Measurements from ENCODE around the gene DLGAP1.
A peak's percentile ranks its signal among the peaks of the same experiment; 100 is the strongest.

DLGAP1 gene

GRCh38 chr18:3598581-3598980 is 856.5 kb downstream of the DLGAP1 start:
- Histone ChIP-seq H3K79me2 (ENCODE audit: control insufficient read depth, insufficient read depth, low read length, unreplicated experiment) (peaks cover 24% of the 10 kb centered on the region), H3K36me3 (ENCODE audit: insufficient read depth, low read length) (peaks cover 8% of the 10 kb centered on the region; the same call in 1 of the 2 replicates), H3K4me3 (ENCODE audit: low read depth, low read length) (no peak overlapping the region), H3K4me1 (ENCODE audit: control insufficient read depth, insufficient read depth, low read length, unreplicated experiment) (peaks cover 44% of the 10 kb centered on the region), H3K27ac (ENCODE audit: low read depth, low read length) (no peak overlapping the region), H3K27me3 (ENCODE audit: insufficient read depth, low read length) (no peaks in the 10 kb centered on the region), H2AFZ (ENCODE audit: low read length, unreplicated experiment) (no peak overlapping the region)

DNA sequence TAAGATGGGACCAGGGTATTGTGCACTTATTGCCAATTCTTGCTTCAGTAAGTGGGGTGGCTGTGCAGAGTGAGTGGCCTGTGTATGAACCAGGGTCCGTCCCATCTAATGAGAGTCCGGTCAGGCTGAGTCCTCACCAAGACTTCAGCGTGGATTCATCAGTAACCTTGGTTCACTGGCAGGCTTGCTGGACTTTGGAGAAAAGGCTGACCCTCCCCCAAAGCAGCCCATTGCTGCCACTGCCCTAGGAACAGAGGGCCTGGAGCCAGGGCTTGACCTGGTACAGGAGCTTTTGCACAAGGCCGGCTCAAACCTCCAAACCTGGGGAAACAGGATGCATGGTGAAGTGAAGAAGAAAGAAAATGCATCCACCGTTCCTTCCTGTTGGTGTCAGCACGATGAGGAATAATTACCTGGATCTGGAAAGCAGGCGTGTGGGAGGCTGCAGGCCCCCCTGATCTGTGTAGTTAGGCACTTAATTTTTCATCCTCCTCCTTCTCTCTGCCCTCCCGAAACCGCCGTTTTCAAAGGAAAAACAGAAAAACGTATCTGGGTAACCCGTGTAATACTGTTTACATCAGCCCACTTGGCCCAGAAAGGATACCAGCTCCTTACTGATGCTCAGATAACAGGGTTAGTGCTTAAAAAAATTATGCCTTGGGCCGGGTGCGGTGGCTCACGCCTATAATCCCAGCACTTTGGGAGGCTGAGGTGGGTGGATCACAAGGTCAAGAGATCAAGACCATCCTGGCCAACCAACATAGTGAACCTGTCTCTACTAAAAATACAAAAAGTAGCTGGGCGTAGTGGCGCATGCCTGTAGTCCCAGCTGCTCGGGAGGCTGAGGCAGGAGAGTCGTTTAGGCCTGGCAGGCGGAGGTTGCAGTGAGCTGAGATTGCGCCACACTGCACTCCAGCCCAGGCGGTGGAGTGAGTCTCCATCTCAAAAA is 857.4 kb downstream of the DLGAP1 start:
- H2AFZ ChIP-seq (ENCODE audit: low read length, unreplicated experiment), result no peak overlapping the region
- peaks cover 8% of the 10 kb centered on the region; the same call in 1 of the 2 replicates for H3K36me3 ChIP-seq (ENCODE audit: insufficient read depth, low read length)
- peak overlapping the region; percentile 97; the same call in 1 of the 2 replicates for H3K27ac ChIP-seq (ENCODE audit: low read depth, low read length)
- H3K4me3 ChIP-seq (ENCODE audit: low read depth, low read length), result no peak overlapping the region; the same call in 1 of the 2 replicates
- H3K27me3 ChIP-seq (ENCODE audit: insufficient read depth, low read length), result no peaks in the 10 kb centered on the region
- peaks cover 24% of the 10 kb centered on the region for H3K79me2 ChIP-seq (ENCODE audit: control insufficient read depth, insufficient read depth, low read length, unreplicated experiment)
- peaks cover 48% of the 10 kb centered on the region for H3K4me1 ChIP-seq (ENCODE audit: control insufficient read depth, insufficient read depth, low read length, unreplicated experiment)

GRCh38 chr18:3596637-3597384 is 858.3 kb downstream of the DLGAP1 start:
- Histone ChIP-seq H3K27me3 (ENCODE audit: insufficient read depth, low read length) (no peaks in the 10 kb centered on the region), H3K4me1 (ENCODE audit: control insufficient read depth, insufficient read depth, low read length, unreplicated experiment) (peaks cover 42% of the 10 kb centered on the region), H3K27ac (ENCODE audit: low read depth, low read length) (peak overlapping the region; percentile 97), H2AFZ (ENCODE audit: low read length, unreplicated experiment) (no peak overlapping the region), H3K36me3 (ENCODE audit: insufficient read depth, low read length) (peaks cover 8% of the 10 kb centered on the region; the same call in 1 of the 2 replicates), H3K79me2 (ENCODE audit: control insufficient read depth, insufficient read depth, low read length, unreplicated experiment) (peaks cover 24% of the 10 kb centered on the region), H3K4me3 (ENCODE audit: low read depth, low read length) (peak overlapping the region; percentile 80)

- Histone ChIP-seq H3K36me3 (ENCODE audit: insufficient read depth, low read length) (peaks cover 8% of the 10 kb centered on the region; the same call in 1 of the 2 replicates), H3K4me1 (ENCODE audit: control insufficient read depth, insufficient read depth, low read length, unreplicated experiment) (peaks cover 42% of the 10 kb centered on the region), H3K4me3 (ENCODE audit: low read depth, low read length) (peak overlapping the region; percentile 80), H3K27ac (ENCODE audit: low read depth, low read length) (peak overlapping the region; percentile 97), H3K79me2 (ENCODE audit: control insufficient read depth, insufficient read depth, low read length, unreplicated experiment) (peaks cover 24% of the 10 kb centered on the region), H3K27me3 (ENCODE audit: insufficient read depth, low read length) (no peaks in the 10 kb centered on the region), H2AFZ (ENCODE audit: low read length, unreplicated experiment) (no peak overlapping the region)
These were observed 858.8 kb downstream of the DLGAP1 start for GRCh38 chr18:3596324-3596636.

GRCh38 chr18:3595369-3596273 is 859.5 kb downstream of the DLGAP1 start:
- no peak overlapping the region for H2AFZ ChIP-seq (ENCODE audit: low read length, unreplicated experiment)
- peaks cover 24% of the 10 kb centered on the region for H3K79me2 ChIP-seq (ENCODE audit: control insufficient read depth, insufficient read depth, low read length, unreplicated experiment)
- H3K27ac ChIP-seq (ENCODE audit: low read depth, low read length), result peak overlapping the region; percentile 97
- H3K27me3 ChIP-seq (ENCODE audit: insufficient read depth, low read length), result no peaks in the 10 kb centered on the region
- peaks cover 8% of the 10 kb centered on the region; the same call in 1 of the 2 replicates for H3K36me3 ChIP-seq (ENCODE audit: insufficient read depth, low read length)
- H3K4me3 ChIP-seq (ENCODE audit: low read depth, low read length), result peak overlapping the region; percentile 80
- peaks cover 42% of the 10 kb centered on the region for H3K4me1 ChIP-seq (ENCODE audit: control insufficient read depth, insufficient read depth, low read length, unreplicated experiment)

DNA sequence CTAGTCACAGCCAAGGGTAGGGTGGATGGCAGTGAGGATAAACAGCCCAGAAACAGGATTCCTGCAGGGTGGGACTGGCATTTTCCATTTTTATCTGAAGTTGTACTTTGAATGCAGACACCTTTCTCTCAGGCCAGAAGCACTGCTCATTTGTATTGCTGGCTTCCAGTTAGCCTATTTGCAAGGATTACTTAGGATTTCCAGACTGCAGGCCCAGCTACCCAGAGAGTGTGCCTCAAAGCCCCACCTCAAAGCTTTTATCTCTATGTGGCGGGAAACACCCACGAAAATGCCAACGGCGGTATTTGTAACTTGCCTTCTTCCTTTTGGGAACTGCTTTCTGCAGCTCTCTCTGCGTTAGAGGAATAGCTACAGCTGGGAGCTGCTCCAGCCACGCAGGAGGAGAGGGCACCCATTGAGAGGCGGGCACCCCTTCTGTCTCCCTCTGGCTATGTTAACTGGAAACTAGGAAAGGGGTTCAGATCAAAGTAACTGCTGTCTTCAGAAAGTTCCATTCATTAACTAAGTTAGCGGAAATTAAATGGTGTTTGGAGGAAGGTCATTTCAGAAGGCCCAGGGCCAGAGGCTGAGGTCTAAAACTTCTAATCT is 860.2 kb downstream of the DLGAP1 start:
- H3K36me3 ChIP-seq (ENCODE audit: insufficient read depth, low read length), result peaks cover 8% of the 10 kb centered on the region; the same call in 1 of the 2 replicates
- no peak overlapping the region for H2AFZ ChIP-seq (ENCODE audit: low read length, unreplicated experiment)

DNA sequence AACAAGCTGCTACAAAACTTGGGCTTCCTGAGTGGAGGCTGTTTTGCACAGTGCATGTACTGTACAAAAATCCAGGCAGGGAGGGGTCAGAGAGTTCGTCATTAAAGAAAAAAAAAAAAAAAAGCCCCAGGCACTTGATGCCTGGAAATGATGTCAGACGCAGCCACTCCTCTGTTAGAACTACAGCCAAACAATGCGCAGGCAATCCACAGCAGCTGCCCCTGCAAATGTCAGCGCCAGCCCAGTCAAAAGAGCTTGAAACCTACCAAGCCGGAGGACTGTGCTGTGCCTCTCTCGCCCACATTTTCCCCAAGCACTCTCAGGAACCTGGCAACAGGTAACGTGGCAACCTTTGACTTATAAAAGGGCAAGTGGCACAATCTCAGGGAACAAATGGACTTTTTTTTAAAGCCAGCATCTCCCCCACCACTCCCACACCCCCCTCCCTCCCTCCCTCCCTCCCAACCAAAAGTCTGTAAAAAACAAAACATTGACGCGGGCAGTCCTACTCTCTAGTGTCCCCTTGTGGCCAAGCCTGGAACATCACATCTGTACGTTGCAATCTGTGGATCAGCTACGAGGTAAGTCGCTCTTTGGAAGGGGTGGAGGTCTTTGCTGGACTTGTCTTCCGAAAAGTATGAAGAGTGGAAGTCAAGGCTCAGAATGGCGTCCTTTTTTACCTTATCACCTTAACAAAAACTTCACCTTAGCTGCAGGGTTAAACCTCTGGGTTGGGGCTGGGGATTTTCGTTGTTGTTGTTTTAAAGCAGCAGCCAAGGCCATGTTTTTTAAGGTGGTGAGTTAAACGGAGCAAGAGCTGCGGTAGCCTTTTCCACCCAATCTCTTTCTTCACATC is 861.0 kb downstream of the DLGAP1 start:
- Histone ChIP-seq H2AFZ (ENCODE audit: low read length, unreplicated experiment) (peak overlapping the region; percentile 63), H3K79me2 (ENCODE audit: control insufficient read depth, insufficient read depth, low read length, unreplicated experiment) (peaks cover 24% of the 10 kb centered on the region), H3K27ac (ENCODE audit: low read depth, low read length) (peak overlapping the region; percentile 97)

More for the DNA sequence above, 860.2 kb downstream of the DLGAP1 start:
- peak overlapping the region; percentile 80 for H3K4me3 ChIP-seq (ENCODE audit: low read depth, low read length)
- H3K4me1 ChIP-seq (ENCODE audit: control insufficient read depth, insufficient read depth, low read length, unreplicated experiment), result peaks cover 42% of the 10 kb centered on the region
- no peaks in the 10 kb centered on the region for H3K27me3 ChIP-seq (ENCODE audit: insufficient read depth, low read length)
- H3K79me2 ChIP-seq (ENCODE audit: control insufficient read depth, insufficient read depth, low read length, unreplicated experiment), result peaks cover 24% of the 10 kb centered on the region
- peak overlapping the region; percentile 97 for H3K27ac ChIP-seq (ENCODE audit: low read depth, low read length)

GRCh38 chr18:3593381-3593903 is 861.7 kb downstream of the DLGAP1 start:
- H3K27ac ChIP-seq (ENCODE audit: low read depth, low read length), result peak overlapping the region; percentile 97
- peaks cover 8% of the 10 kb centered on the region; the same call in 1 of the 2 replicates for H3K36me3 ChIP-seq (ENCODE audit: insufficient read depth, low read length)
- peak overlapping the region; percentile 63 for H2AFZ ChIP-seq (ENCODE audit: low read length, unreplicated experiment)
- peak overlapping the region; percentile 80 for H3K4me3 ChIP-seq (ENCODE audit: low read depth, low read length)
- peaks cover 42% of the 10 kb centered on the region for H3K4me1 ChIP-seq (ENCODE audit: control insufficient read depth, insufficient read depth, low read length, unreplicated experiment)
- H3K79me2 ChIP-seq (ENCODE audit: control insufficient read depth, insufficient read depth, low read length, unreplicated experiment), result peaks cover 24% of the 10 kb centered on the region
- H3K27me3 ChIP-seq (ENCODE audit: insufficient read depth, low read length), result no peaks in the 10 kb centered on the region

More for the DNA sequence above, 861.0 kb downstream of the DLGAP1 start:
- Histone ChIP-seq H3K36me3 (ENCODE audit: insufficient read depth, low read length) (peaks cover 8% of the 10 kb centered on the region; the same call in 1 of the 2 replicates), H3K27me3 (ENCODE audit: insufficient read depth, low read length) (no peaks in the 10 kb centered on the region), H3K4me3 (ENCODE audit: low read depth, low read length) (peak overlapping the region; percentile 80), H3K4me1 (ENCODE audit: control insufficient read depth, insufficient read depth, low read length, unreplicated experiment) (peaks cover 42% of the 10 kb centered on the region)

DNA sequence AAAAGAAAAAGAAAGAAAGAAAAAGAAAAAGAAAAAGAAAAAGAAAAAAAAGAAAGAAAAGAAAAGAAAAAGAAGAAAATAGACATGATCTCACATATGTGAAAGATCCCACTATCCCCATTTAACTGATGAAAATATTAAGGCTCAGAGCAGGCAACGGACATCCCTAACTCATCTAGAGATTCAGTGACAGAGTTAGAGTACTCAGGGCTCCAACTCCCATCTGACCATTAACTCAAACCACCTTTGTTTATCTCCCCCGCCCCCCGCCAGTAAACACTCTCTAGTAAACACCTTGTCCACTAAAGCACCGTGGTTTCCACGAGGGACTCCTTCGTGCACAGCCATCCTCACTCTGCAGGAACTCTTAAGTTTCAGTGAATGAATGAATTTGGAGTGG is 862.2 kb downstream of the DLGAP1 start:
- H2AFZ ChIP-seq (ENCODE audit: low read length, unreplicated experiment), result no peak overlapping the region
- H3K79me2 ChIP-seq (ENCODE audit: control insufficient read depth, insufficient read depth, low read length, unreplicated experiment), result peaks cover 23% of the 10 kb centered on the region
- peak overlapping the region; percentile 97 for H3K27ac ChIP-seq (ENCODE audit: low read depth, low read length)
- H3K27me3 ChIP-seq (ENCODE audit: insufficient read depth, low read length), result no peaks in the 10 kb centered on the region
- H3K36me3 ChIP-seq (ENCODE audit: insufficient read depth, low read length), result peaks cover 8% of the 10 kb centered on the region; the same call in 1 of the 2 replicates
- H3K4me1 ChIP-seq (ENCODE audit: control insufficient read depth, insufficient read depth, low read length, unreplicated experiment), result peaks cover 42% of the 10 kb centered on the region
- H3K4me3 ChIP-seq (ENCODE audit: low read depth, low read length), result peak overlapping the region; percentile 80; the same call in 1 of the 2 replicates
